ENCODE measurements around the gene ZNF557. TPM values are rescaled to one million over a fixed set of nuclear protein-coding genes. Genes with fewer than 3 reads are reported as not detected.
"Not testable (repeated sequence)": the region's sequence is repeated elsewhere in the genome, so short reads cannot be mapped to it uniquely, and the experiment has no call there.

ZNF557 gene
- 1 to 10 TPM; 3.5 to 5.6 (median 5.1) TPM for polyA plus RNA-seq (ENCODE audit: insufficient read length in 10 of 10)
- long read RNA-seq, donor 1, full-length matches to known transcripts: 1 of 1 reads
- long read RNA-seq, donor 1, partial matches to known transcripts: 0 of 1 reads
- long read RNA-seq, donor 1, other reads (novel, unspliced or antisense): 0 of 1 reads
- long read RNA-seq, donor 2: 0 reads
- long read RNA-seq, donor 3: 0 reads
- long read RNA-seq, donor 4, partial matches to known transcripts: 0 of 1 reads
- long read RNA-seq, donor 4, other reads (novel, unspliced or antisense): 0 of 1 reads
- long read RNA-seq, donor 5: 0 reads
- long read RNA-seq, donor 6: 0 reads
- long read RNA-seq, donor 7, partial matches to known transcripts: 0 of 3 reads
- long read RNA-seq, donor 7, other reads (novel, unspliced or antisense): 0 of 3 reads
- long read RNA-seq, donor 8: 0 reads
- long read RNA-seq, donor 9: 0 reads

DNA sequence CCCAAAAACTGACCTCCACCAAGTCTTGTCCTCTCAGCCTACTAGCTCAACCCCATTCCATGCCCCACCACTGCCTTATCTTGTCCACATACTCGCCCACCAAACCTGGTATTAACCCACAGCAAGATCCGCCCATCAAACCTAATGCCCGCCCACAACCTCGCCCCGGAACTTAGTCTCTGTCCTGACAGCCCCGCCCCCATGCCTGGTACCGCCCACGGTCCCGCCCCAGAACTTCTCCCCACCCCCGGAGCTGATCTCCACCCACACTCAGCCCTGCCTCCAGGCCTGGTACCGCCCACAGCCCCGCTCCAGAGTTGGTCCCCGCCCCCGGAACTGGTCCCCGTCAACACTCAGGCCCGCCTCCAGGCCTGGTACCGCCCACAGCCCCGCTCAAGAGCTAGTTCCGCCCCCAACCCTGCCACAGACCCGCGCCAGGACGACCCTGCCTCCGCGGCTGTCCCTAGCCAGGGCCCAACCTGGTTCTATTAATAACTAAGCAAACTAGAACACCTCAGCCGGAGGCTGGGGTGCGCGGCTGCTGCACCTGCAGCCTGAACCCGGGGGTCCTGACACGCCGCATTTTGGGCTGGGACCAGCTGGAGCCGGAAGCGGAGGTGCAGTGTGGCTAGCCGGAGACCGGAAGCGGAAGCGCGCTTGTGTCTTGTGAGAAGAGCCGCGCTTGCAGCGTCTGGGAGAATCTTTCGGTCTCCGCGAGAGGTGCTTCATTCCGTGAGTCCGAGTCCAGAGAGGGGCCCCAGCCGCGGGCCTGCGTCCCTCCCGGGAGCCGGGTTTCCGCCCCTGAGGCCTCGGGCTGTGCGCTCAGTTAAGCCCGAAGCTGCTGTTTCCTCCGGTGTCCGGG lies at the start of gene ZNF557:
Gene ZNF557, plus strand, starts transcription at position 662 of the 862 bp plus-strand sequence. CDS start 5,372 bp downstream, outside the sequence.
- peak; percentile 96 to 99 (median 98) for DNase-seq

DNA sequence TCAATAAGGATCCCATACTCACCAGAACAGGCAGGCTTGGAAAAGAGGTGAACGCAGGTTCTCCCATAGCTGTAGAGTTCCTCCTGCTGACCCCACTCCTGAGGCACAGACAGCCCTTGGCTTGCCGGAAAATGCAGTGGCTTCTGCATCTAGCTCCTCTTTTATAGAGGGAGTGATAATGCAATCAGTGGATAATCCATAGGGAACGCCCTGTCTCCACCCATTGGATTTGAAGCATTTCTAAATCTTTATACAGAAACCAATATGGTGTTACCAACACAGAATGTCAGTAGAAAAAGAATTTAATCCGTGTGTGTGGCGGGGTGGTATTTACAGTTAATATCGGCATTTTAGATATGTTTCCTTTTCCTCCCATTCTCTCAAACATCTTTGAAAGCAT lies 48.2 kb upstream of the ZNF557 start, which contains the start of gene MBD3L2B:
Gene MBD3L2B, minus strand, starts transcription at position 101 of the 400 bp plus-strand sequence. Its CDS starts 34 bp downstream, at position 67.
- not testable (repeated sequence) for DNase-seq

DNA sequence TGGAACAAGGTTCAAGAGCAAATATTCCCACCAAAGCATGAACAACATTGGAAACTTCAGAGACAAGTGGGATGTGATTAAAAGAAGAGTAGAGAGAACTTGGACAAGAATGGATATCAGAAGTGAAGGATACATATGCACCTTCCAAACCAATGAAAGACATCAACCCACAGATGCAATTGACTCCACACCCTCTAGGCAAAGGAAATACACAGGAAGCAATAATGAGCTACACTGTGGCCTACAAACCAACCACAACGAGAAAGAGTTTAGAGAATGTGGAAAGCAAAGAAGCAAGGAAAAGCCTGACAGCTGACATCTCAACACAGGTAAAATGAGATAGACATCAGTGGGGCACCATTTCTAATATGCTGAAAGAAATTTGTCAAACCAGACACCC lies 40.7 kb upstream of the ZNF557 start:
- not testable (repeated sequence) for DNase-seq

DNA sequence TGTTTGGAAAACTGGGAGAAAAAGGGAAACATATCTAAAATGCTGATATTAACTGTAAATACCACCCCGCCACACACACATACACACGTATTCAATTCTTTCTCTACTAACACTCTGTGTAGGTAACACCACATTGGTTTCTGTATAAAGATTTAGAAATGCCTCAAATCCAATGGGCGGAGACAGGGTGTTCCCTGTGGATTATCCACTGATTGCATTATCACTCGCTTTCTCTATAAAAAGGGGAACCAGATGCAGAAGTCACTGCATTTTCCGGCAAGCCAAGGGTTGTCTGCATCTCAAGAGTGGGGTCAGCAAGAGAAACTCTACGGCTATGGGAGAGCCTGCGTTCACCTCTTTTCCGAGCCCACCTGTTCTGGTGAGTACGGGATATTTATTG lies 39.2 kb upstream of the ZNF557 start, which contains the start of gene MBD3L5:
Gene MBD3L5, plus strand, starts transcription at position 301 of the 400 bp plus-strand sequence. Its CDS starts 34 bp downstream, at position 335.
- DNase-seq: not testable (repeated sequence)

GRCh38 chr19:7040079-7040478 lies 29.4 kb upstream of the ZNF557 start, which contains the start of gene MBD3L4:
MBD3L4 (minus strand) TSS chr19:7040179; CDS start chr19:7040144, 35 bp downstream.
- not testable (repeated sequence) for DNase-seq

- not testable (repeated sequence) for DNase-seq
Observed at GRCh38 chr19:7041563-7041962, 27.9 kb upstream of the ZNF557 start.

DNA sequence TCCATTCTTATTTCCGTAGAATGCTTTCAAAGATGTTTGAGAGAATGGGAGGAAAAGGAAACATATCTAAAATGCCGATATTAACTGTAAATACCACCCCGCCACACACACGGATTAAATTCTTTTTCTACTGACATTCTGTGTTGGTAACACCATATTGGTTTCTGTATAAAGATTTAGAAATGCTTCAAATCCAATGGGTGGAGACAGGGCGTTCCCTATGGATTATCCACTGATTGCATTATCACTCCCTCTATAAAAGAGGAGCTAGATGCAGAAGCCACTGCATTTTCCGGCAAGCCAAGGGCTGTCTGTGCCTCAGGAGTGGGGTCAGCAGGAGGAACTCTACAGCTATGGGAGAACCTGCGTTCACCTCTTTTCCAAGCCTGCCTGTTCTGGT lies 20.5 kb upstream of the ZNF557 start, which contains the start of gene MBD3L2:
Gene MBD3L2, plus strand, starts transcription at position 301 of the 400 bp plus-strand sequence. Its CDS starts 53 bp downstream, at position 354.
- DNase-seq: not testable (repeated sequence)

GRCh38 chr19:7051421-7051820 lies 18.1 kb upstream of the ZNF557 start:
- not testable (repeated sequence) for DNase-seq

GRCh38 chr19:7052896-7053295 lies 16.6 kb upstream of the ZNF557 start:
- not testable (repeated sequence) for DNase-seq

- DNase-seq: not testable (repeated sequence)
Observed at GRCh38 chr19:7054635-7055368, 14.7 kb upstream of the ZNF557 start.

DNA sequence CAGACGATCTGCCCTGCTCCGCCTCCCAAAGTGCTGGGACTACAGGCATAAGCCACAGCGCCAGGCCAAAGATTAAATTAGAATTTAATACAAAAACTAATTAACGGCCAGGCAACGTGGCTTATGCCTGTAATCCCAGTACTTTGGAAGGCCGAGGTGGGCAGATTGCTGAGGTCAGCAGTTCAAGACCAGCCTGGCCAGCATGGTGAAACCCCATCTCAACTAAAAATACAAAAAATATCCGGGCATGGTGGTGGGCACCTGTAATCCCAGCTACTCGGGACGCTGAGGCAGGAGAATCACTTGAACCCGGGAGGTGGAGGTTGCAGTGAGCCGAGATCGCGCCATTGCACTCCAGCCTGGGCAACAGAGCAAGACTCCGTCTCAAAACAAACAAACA lies 13.8 kb upstream of the ZNF557 start:
- not testable (repeated sequence) for DNase-seq

DNA sequence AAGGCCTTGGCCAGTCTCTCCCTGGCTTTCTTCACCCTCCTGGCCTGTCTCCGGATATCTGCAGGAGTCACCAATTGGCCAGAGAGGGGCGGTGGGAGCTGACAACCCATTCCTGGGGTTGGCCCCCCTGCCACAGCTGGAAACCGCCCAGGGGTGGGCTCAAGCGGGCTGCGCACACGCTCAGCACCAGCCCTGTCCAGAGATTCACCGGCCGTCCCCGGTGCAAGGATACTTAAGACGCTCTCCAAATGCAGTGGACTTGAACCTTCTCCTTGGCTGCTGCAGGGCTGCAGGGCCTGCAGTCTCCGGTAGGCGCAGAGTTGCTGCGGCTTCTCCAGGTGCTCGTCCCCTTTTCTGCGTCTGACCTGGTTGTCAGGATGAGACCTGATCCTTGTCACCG lies 13.1 kb upstream of the ZNF557 start:
- not testable (repeated sequence) for DNase-seq

GRCh38 chr19:7058576-7058975 lies 10.9 kb upstream of the ZNF557 start, which contains the start of gene MBD3L3:
MBD3L3 (minus strand) TSS chr19:7058676; CDS start chr19:7058605, 71 bp downstream.
- DNase-seq: not testable (repeated sequence)

- not testable (repeated sequence) for DNase-seq
Observed at GRCh38 chr19:7059977-7060376, 9.5 kb upstream of the ZNF557 start.

DNA sequence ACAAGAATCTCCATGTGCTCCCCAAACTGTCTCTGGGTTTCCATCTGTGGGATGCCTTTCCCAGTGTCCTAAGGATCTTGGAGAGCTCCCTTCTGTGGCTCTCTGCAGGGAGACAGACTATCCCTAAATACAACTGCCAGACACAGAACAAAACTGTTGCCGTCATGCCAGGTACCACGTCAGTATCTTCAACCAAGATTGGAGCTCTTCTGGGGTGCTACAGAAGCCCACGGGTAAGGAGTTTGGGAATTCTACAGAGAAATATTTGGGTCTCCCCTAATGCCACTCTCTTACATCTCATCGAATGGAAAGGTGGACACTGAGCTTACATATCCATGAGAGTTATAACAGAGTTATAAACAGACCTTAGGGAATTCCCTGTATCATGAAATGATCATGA lies 6.2 kb upstream of the ZNF557 start:
- DNase-seq: no peak

DNA sequence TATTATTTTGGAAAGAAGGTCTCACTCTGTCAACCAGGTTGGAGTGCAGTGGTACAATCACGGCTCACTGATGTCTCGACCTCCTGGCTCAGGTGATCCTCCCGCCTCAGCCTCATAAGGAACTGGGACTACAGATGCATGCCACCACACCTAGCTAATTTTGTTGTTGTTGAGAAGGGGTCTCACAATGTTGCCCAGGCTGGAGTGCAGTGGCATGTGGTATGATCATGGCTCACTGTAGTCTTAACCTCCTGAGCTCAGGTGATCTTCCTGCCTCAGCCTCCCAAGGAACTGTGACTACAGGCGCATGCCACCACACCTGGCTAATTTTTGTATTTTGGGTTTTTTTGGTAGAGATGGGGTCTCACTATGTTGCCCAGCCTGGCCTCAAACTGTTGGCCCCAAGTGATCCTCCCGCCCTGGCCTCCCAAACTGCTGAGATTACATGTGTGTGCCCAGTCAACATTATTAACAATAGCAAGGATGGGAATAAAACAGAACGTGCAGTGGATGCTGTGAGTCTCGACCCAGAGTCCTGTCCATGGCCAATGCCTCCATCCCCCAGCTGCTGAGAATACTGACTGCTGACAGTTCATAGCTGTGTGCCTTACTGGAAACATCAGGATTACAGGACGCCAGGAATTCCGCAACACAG lies 5.6 kb upstream of the ZNF557 start:
- DNase-seq: no peak

DNA sequence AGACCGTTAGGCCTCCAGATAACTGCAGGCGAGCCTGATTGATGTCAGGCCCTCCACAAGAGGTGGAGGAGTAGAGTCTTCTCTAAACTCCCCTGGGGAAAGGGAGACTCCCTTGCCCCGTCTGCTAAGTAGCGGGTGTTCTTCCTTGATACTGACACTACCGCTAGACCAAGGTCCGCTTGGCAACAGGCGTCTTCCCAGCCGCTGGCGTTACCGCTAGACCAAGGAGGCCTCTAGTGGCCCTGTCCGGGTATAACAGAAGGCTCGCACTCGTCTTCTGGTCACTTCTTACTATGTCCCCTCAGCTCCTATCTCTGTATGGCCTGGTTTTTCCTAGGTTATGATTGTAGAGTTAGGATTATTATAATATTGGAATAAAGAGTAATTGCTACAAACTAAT lies 2.4 kb upstream of the ZNF557 start:
- DNase-seq: not testable (repeated sequence)

DNA sequence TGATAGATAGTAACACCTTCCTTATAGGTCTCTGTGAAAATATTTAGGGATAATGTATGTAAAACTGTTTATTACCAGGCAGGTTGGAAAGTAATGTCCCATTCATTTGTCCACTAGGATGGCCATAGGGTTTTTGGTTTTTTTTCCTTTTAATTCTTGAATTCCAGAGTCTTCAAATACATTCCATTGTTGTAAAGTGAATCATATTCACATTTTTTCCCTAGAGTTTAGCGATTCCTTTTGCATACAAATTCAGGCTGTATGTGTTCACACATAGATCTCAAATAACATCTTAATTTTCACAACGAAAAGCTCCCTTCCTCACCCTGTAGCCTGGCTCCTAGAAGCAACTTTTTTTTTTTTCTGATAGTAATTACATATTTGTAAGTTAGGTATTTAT lies 1.8 kb upstream of the ZNF557 start:
- DNase-seq: no peak

- no peak for DNase-seq
Observed at GRCh38 chr19:7068599-7068998, 904 bp upstream of the ZNF557 start.

DNA sequence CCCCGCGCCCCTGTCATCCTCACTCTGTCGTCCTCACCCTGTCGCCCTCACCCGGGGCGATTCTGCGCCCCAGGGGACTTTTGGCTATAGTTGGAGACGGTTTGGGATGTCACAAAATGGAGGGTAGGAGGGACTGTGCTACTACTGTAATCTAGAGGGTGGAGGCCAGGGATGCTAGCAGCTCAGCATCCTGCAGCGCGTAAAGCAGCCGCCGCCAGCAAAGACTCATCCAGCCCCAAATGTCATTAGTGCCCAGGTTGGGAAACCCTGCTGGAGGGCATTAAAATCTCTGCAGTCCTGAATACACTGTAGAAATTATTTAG lies 362 bp downstream of the ZNF557 start:
- no peak for DNase-seq

DNA sequence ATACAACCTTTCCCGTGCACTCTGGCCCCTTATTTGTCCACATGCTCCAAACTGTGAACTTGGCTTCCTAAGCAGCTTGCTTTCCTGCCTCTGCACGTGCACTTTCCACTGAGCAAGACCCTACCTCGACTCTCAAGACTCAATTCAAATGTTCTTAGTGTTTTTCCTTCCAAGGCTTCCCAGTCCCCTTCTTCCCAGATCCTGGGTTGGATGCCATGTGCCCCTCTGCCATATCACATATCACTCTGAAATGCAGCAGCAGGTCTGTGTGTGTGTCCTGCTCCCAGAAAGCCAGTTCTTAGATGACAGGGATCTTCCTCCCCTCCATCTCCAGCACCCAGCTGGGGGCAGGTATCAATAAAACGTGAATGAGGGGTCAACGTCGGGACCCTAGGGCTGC lies 3.0 kb downstream of the ZNF557 start:
- no peak for DNase-seq

Measured in muscle of back (tissue), 13 donors.